HepG2 (cell line): Measurements from ENCODE around the gene SAE1. TPM values are rescaled to one million over a fixed set of nuclear protein-coding genes. Genes with fewer than 3 reads are reported as not detected.
"Not testable (repeated sequence)": the region's sequence is repeated elsewhere in the genome, so short reads cannot be mapped to it uniquely, and the experiment has no call there.

Experiments used
- ATAC-seq: fragments of 200-7000 bp; cut with Tn5 transposase; 3 replicates; pipeline ENCODE4 v1.9.1; 2020; ENCODE audit warnings: mild to moderate bottlenecking, moderate library complexity
- BruUV-seq: library from RNA; stranded (reverse); fragments of 400-500 nt; replicated peaks from 2 replicates; lab custom pipeline; 2021; lab: Mats Ljungman, UMichigan
- CTCF ChIA-PET: fragments of 300-600 bp; formaldehyde crosslinking; extraction: SDS; loops from one replicate; lab custom pipeline; 2021; ENCODE audit warnings: low total read pairs, inconsistent platforms, low intra/inter-chr PET ratio; lab: Yijun Ruan, JAX
- POLR2A ChIA-PET: fragments of 350-600 bp; sonication (Branson Sonifier 250); formaldehyde crosslinking; loops from one replicate; lab custom pipeline; 2020; ENCODE audit warnings: antibody characterized with exemption, inconsistent platforms; lab: Yijun Ruan, JAX
- DNase-seq: peaks from one replicate; pipeline ENCODE4 v3.0.0-alpha.2; 2015; ENCODE audit warnings: low spot score
- FAIRE-seq: peaks from 3 replicates; lab custom pipeline; 2011; peaks lifted over from hg19 to GRCh38; lab: Jason Lieb, UNC
- H2AFZ ChIP-seq: one replicate; pipeline ENCODE4 v1.6.1; 2011; ENCODE audit warnings: low read length, inconsistent platforms
- H3K27ac ChIP-seq: fragments of 300-600 bp; 3 replicates; pipeline ENCODE4 v1.8.0; 2011; ENCODE audit warnings: mixed run types, mild to moderate bottlenecking, mixed read lengths, low read length, inconsistent platforms; ENCODE audit not compliant: insufficient read depth; ENCODE audit errors: extremely low read length
- H3K27me3 ChIP-seq, 2 experiments: fragments of 200-600 bp in 1 of 2; 2 replicates in 1 of 2; 3 replicates in 1 of 2; pipeline versions ENCODE4 v1.6.0 to v1.8.0; 2011; ENCODE audit warnings: low read length in 2 of 2, mild to moderate bottlenecking in 2 of 2, moderate library complexity in 2 of 2, inconsistent platforms in 1 of 2; ENCODE audit not compliant: insufficient read depth in 2 of 2, control insufficient read depth in 1 of 2
- H3K36me3 ChIP-seq, 2 experiments: fragments of 200-600 bp in 1 of 2; replicated peaks in 1 of 2; 2 replicates in 1 of 2; 3 replicates in 1 of 2; pipeline versions ENCODE4 v1.5.1 to v1.8.0; 2011; ENCODE audit warnings: low read length in 2 of 2, inconsistent platforms in 1 of 2; ENCODE audit not compliant: insufficient read depth in 2 of 2, control insufficient read depth in 1 of 2
- H3K4me1 ChIP-seq: 2 replicates; pipeline ENCODE4 v1.5.1; 2012; ENCODE audit warnings: low read length, inconsistent platforms; ENCODE audit not compliant: insufficient read depth
- H3K4me2 ChIP-seq: 2 replicates; pipeline ENCODE4 v1.6.0; 2011; ENCODE audit warnings: low read depth, low read length, inconsistent platforms
- H3K4me3 ChIP-seq, 3 experiments: fragments of 200-600 bp in 1 of 3; sonication (generic), shearing (Covaris generic) in 1 of 3; replicated peaks in 1 of 3; 2 replicates each; pipeline ENCODE4 v1.5.1; 2011 to 2016; ENCODE audit warnings: low read length in 3 of 3, inconsistent platforms in 2 of 3, low read depth in 2 of 3, mild to moderate bottlenecking in 2 of 3, control low read depth in 1 of 3, mixed read lengths in 1 of 3; ENCODE audit not compliant: insufficient read depth in 1 of 3
- H3K79me2 ChIP-seq: one replicate; pipeline ENCODE4 v1.6.1; 2011; ENCODE audit warnings: low read length, inconsistent platforms; ENCODE audit not compliant: insufficient read depth
- H3K9ac ChIP-seq: 2 replicates; pipeline ENCODE4 v1.6.0; 2011; ENCODE audit warnings: mild to moderate bottlenecking, low read depth, low read length, inconsistent platforms; ENCODE audit not compliant: insufficient read depth
- H3K9me3 ChIP-seq: 2 replicates; pipeline ENCODE4 v1.5.1; 2012; ENCODE audit warnings: mild to moderate bottlenecking, low read length
- H4K20me1 ChIP-seq: 2 replicates; pipeline ENCODE4 v1.6.0; 2011; ENCODE audit warnings: inconsistent platforms, mild to moderate bottlenecking, low read length, moderate library complexity; ENCODE audit not compliant: insufficient read depth
- ATM ChIP-seq: fragments of 450-650 bp; IDR thresholded peaks from 2 replicates; pipeline ENCODE4 v1.7.1; 2017; ENCODE audit warnings: mild to moderate bottlenecking, borderline replicate concordance
- FOSL1 ChIP-seq: sonication (generic); formaldehyde crosslinking; IDR thresholded peaks from 2 replicates; pipeline ENCODE4 v1.9.0; 2021; ENCODE audit warnings: missing genetic modification reagents, borderline replicate concordance
- FOXK1 ChIP-seq: sonication (generic); formaldehyde crosslinking; IDR thresholded peaks from 2 replicates; pipeline ENCODE4 v1.4.0; 2020; ENCODE audit warnings: low read depth, missing genetic modification reagents, borderline replicate concordance
- KLF16 ChIP-seq, 2 experiments: sonication (generic) in 1 of 2; formaldehyde crosslinking in 1 of 2; IDR thresholded peaks; 2 replicates each; pipeline versions ENCODE4 v1.6.1 to v1.8.0; 2016 to 2023; ENCODE audit warnings: missing genetic modification reagents in 2 of 2, missing compliant biosample characterization in 1 of 2
- KLF6 ChIP-seq: IDR thresholded peaks from 2 replicates; pipeline ENCODE4 v1.8.0; 2016; ENCODE audit warnings: missing biosample characterization, missing genetic modification reagents
- MED13 ChIP-seq: sonication (generic); formaldehyde crosslinking; IDR thresholded peaks from 2 replicates; pipeline ENCODE4 v1.5.0; 2020; ENCODE audit warnings: missing genetic modification reagents
- ZNF121 ChIP-seq: sonication (generic); formaldehyde crosslinking; IDR thresholded peaks from 2 replicates; pipeline ENCODE4 v1.5.0; 2020; ENCODE audit warnings: mild to moderate bottlenecking, missing genetic modification reagents
- ZNF275 ChIP-seq: sonication (generic); formaldehyde crosslinking; IDR thresholded peaks from 2 replicates; pipeline ENCODE4 v1.8.0; 2022; ENCODE audit warnings: missing genetic modification reagents, mild to moderate bottlenecking, inconsistent platforms, borderline replicate concordance
- ZZZ3 ChIP-seq: sonication (generic); formaldehyde crosslinking; IDR thresholded peaks from 2 replicates; pipeline ENCODE4 v1.4.0; 2020; ENCODE audit warnings: missing genetic modification reagents, mild to moderate bottlenecking, borderline replicate concordance
- WGBS: methylation state at CpG from one replicate; pipeline ENCODE4 v1.1.6; 2017; ENCODE audit warnings: low lambda C conversion rate; 5-methylcytosine and 5-hydroxymethylcytosine counted together
- in situ Hi-C: cut with HindIII; loops from 2 replicates; pipeline ENCODE4 v1.10.0; 2017; ENCODE audit warnings: low pct_unique_long_range_greater_than_20kb; ENCODE audit not compliant: extremely low pct_ligation_motif_present
- intact Hi-C: fragments of 100-400 bp; cut with micrococcal nuclease; formaldehyde crosslinking; loops from one replicate; pipeline ENCODE4 v1.10.0; 2022; ENCODE audit not compliant: unreplicated experiment
- polyA plus RNA-seq, 8 experiments: library from polyadenylated mRNA; depleted of rRNA in 3 of 8; stranded (reverse) in 7 of 8; unstranded in 1 of 8; fragments of >200 nt; fragmentation: Illumina TruSeq in 4 of 8; extraction: Trizol in 4 of 8; gene quantifications; 2 replicates each; pipeline versions ENCODE4 v1.2.1 to v1.2.3, GENCODE V29; 2011 to 2016; ENCODE audit warnings: low read depth in 4 of 8, missing spikeins in 1 of 8, mixed read lengths in 1 of 8; ENCODE audit not compliant: insufficient read depth in 1 of 8
- total RNA-seq, 5 experiments: library from RNA; depleted of rRNA; stranded (reverse); fragments of >200 nt; fragmentation: Illumina TruSeq; extraction: Trizol; gene quantifications; 2 replicates each; pipeline ENCODE4 v1.2.3, GENCODE V29; 2016; ENCODE audit warnings: low read depth in 1 of 5

The SAE1 gene
- total and polyA plus RNA-seq, 2 of the 13 experiments (the other 11 are each of a cell fraction or from before 2014, with no cell fraction given), result 87.6 to 197 TPM

GRCh38 chr19:47100290-47100689 is 30.3 kb upstream of the SAE1 start (continued):
- TF ChIP-seq FOSL1 (CRISPR knock-in tag) (no peak), ZNF275 (CRISPR knock-in tag) (no peak), KLF16 (CRISPR knock-in tag; IDR thresholded peaks at IDR 0.05) (no peak), ATM (no peak), MED13 (CRISPR knock-in tag) (no peak), KLF6 (CRISPR knock-in tag) (no peak), ZZZ3 (CRISPR knock-in tag) (no peak), FOXK1 (CRISPR knock-in tag) (no peak)
- TF ChIP-seq, all 625 proteins: peak for 0

GRCh38 chr19:47101116-47101515 is 29.5 kb upstream of the SAE1 start:
- H2AFZ ChIP-seq, BruUV-seq, intact Hi-C loops, H3K9me3 ChIP-seq, POLR2A ChIA-PET, in situ Hi-C loops, H4K20me1 ChIP-seq, DNase-seq, ATAC-seq, H3K9ac ChIP-seq: not testable (repeated sequence)
- H3K4me1 ChIP-seq, result peaks cover 83% of the 10 kb centered on the region
- 100% methylated on average over 2 of the region's 4 CpGs for WGBS
- peak; percentile 71; the same call in 1 of the 2 replicates for TF ChIP-seq ZNF121 (CRISPR knock-in tag)
- TF ChIP-seq, all 625 proteins: peak for 1; not testable (repeated sequence) for 624
- H3K27me3 ChIP-seq, H3K27ac ChIP-seq, FAIRE-seq, H3K4me2 ChIP-seq, CTCF ChIA-PET, H3K4me3 ChIP-seq: not testable (repeated sequence)
- peaks cover 82% of the 10 kb centered on the region for H3K79me2 ChIP-seq
- H3K36me3 ChIP-seq, result peaks cover 0 to 12% of the 10 kb centered on the region in 2 experiments; a peak in 4 of 5 replicates
